OCI-LY1 (cell line): ENCODE data around the gene SUPT5H.

Experiments
- EZH2 ChIP-seq: fragments of 200-600 bp; sonication (generic), shearing (Covaris generic); IDR thresholded peaks from 2 replicates; pipeline ENCODE4 v1.8.0; 2017; ENCODE audit warnings: borderline replicate concordance, mixed run types, mild to moderate bottlenecking, antibody characterized with exemption, low read length, moderate library complexity, mixed read lengths
- TF ChIP-seq, protein P1 (sequence below): fragments of 200-600 bp; sonication (generic), shearing (Covaris generic); IDR thresholded peaks from 2 replicates; pipeline ENCODE4 v1.5.1; 2017; ENCODE audit warnings: mild to moderate bottlenecking, antibody characterized with exemption, low read length, moderate library complexity, mixed read lengths

DNA sequence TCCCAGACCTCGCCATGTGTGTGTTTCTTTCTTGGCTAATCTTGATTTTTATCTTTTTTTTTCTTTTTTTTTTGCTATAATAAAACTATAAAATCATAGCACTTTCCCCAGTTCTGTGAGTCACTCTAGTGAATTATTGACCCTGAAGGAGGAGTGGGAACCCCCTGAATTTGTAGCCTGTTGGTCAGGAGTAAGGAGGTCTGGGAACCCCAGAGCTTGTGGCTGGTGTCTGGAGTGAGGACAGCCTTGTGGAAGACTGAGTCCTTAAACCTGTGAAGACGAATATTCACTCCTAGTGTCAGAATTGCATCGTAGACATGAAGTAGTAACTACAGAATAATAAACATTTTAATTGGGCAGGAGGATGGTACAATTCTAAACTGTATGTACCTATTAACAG, 79.8 kb downstream of the SUPT5H start:
- TF ChIP-seq, protein P1, sequence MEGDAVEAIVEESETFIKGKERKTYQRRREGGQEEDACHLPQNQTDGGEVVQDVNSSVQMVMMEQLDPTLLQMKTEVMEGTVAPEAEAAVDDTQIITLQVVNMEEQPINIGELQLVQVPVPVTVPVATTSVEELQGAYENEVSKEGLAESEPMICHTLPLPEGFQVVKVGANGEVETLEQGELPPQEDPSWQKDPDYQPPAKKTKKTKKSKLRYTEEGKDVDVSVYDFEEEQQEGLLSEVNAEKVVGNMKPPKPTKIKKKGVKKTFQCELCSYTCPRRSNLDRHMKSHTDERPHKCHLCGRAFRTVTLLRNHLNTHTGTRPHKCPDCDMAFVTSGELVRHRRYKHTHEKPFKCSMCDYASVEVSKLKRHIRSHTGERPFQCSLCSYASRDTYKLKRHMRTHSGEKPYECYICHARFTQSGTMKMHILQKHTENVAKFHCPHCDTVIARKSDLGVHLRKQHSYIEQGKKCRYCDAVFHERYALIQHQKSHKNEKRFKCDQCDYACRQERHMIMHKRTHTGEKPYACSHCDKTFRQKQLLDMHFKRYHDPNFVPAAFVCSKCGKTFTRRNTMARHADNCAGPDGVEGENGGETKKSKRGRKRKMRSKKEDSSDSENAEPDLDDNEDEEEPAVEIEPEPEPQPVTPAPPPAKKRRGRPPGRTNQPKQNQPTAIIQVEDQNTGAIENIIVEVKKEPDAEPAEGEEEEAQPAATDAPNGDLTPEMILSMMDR = no peak
- TF ChIP-seq EZH2 = no peak
